C4-2B (cell line): ENCODE data around the gene LEMD2.

ENCODE experiments used
- H3K27ac ChIP-seq: fragments of 450-650 bp; 2 replicates; pipeline ENCODE4 v1.5.1; 2017
- CTCF ChIP-seq: fragments of 450-650 bp; conservative IDR thresholded peaks from 2 replicates; pipeline ENCODE4 v1.5.1; 2017; ENCODE audit warnings: mild to moderate bottlenecking
- ZFX ChIP-seq: fragments of 450-650 bp; IDR thresholded peaks from 2 replicates; pipeline ENCODE4 v1.6.1; 2017

The LEMD2 gene

GRCh38 chr6:33823806-33824205 lies 34.9 kb upstream of the LEMD2 start:
- TF ChIP-seq CTCF (no peak), ZFX (no peak)
- H3K27ac ChIP-seq = no peak overlapping the region

- H3K27ac ChIP-seq = no peak overlapping the region
- TF ChIP-seq ZFX (no peak), CTCF (no peak; the same call in 1 of the 2 replicates)
Observed at GRCh38 chr6:33822575-33823395, 33.9 kb upstream of the LEMD2 start.

DNA sequence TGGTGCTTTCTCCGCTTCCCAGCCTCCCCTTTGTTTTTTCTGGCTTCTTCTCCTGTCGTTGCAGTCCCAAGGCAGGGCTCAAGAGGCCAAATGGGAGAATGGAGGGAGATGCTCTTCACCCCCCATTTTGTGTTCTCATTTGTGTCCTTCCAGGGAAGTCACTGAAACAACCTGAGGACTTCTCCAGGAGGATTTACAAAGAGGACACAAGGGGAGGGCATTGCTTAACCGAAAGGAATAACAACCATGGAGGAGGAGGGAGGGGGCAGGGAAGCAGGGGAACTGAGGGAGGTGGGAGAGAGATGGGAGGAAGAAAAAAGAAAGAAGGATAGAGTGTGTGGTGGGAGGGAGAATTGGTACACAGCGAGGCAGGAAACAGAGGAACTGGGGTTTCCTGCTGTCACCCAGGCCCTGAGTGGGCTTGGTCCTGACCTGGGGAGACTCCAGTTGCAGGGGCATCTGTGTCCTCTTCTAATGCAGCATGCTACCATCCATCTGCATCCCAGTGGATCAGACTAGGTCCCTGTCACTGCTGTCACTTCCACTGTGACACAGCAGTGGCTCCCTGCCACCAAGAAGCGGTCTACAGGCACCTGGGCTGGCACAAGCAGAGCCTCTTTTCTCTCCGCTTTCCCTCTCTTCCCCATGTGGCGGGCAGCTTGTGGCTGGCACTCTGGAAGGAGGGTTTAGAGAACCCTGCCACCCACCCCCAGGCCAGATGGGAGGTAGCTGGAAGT lies 32.0 kb upstream of the LEMD2 start:
- TF ChIP-seq ZFX (no peak), CTCF (no peak; the same call in 1 of the 2 replicates)
- no peak overlapping the region for H3K27ac ChIP-seq

DNA sequence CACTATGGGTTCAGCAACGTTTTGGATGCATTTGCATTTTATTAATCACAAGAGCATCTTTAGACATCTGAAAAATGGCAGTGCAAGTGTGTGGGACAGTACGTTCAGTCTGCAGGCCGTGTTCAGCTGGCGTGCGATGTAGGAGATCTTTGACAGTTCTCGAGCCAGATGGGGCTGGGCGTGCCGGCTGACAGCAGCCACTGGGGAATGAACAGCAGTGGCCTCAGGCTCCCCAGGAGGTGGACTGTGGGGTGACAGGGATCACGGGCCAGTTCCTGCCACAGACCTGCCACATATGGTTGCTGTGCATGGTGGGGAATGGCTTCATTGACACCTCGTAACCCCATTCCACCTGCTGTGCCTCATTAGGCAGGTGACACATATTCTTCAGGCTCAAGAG lies 31.3 kb upstream of the LEMD2 start:
- H3K27ac ChIP-seq = no peak overlapping the region
- TF ChIP-seq ZFX (no peak), CTCF (no peak)

DNA sequence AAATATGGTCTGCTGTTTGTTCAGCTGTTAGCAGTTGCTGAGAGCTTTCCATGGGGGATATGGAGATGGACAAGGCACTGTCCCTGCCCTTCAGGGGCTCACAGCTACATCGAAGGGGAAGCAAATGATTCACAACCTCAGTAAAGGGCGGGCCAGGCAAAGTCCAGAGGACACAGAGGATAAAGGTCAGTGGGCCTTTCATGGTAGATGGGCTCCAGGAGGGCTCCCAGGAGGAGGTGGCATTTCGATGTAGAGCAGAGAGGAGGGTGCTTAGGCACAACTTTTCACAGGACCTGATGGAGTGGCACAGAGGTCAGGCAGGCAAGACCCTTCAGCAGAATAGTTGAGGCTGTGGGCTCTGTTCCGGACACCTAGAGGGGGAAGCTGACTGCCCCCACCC lies 30.1 kb upstream of the LEMD2 start:
- TF ChIP-seq ZFX (no peak), CTCF (no peak)
- H3K27ac ChIP-seq = no peak overlapping the region

- TF ChIP-seq ZFX (no peak), CTCF (no peak)
- H3K27ac ChIP-seq = no peak overlapping the region
Observed at GRCh38 chr6:33818293-33818692, 29.4 kb upstream of the LEMD2 start.

GRCh38 chr6:33817489-33817888 lies 28.6 kb upstream of the LEMD2 start:
- TF ChIP-seq CTCF = no peak
- no peak for TF ChIP-seq ZFX
- H3K27ac ChIP-seq = no peak overlapping the region
